ENCODE results near the gene PRR36. TPM values are rescaled to one million over a fixed set of nuclear protein-coding genes. Genes with fewer than 3 reads are reported as not detected.

Gene PRR36
- total and polyA plus RNA-seq, 12 donors, result 0.01 to 0.07 (median 0.05) TPM; not detected in 9

- no peak for TF ChIP-seq CTCF (IDR thresholded peaks at IDR 0.05)
- WGBS, 2 donors, result 11 to 14% methylated on average over 46 to 65 of the region's 68 CpGs
- Histone ChIP-seq H3K27me3 (peaks cover 0 to 5% (median 0%) of the 10 kb centered on the region in 7 donors), H3K27ac (peak overlapping the region; percentile 72 to 93 (median 85)), H3K9me3 (no peaks in the 10 kb centered on the region), H3K4me1 (peaks cover 14 to 62% (median 41%) of the 10 kb centered on the region in 9 donors), H3K4me3 (peak overlapping the region; percentile 78 to 98 (median 88)), H3K36me3 (peaks cover 0 to 25% (median 0%) of the 10 kb centered on the region in 9 donors)
- intact Hi-C loops (cut with DNase I), result loop anchor here in 1 of 10 donors (5.0 kb wide), 1 partner anchor 52 kb away; no protein-coding TSS in a partner anchor
- ATAC-seq, result peak; percentile 11 to 57 (median 28)
- no peak for DNase-seq
These were observed 30.2 kb upstream of the PRR36 start for GRCh38 chr19:7904074-7905020.

DNA sequence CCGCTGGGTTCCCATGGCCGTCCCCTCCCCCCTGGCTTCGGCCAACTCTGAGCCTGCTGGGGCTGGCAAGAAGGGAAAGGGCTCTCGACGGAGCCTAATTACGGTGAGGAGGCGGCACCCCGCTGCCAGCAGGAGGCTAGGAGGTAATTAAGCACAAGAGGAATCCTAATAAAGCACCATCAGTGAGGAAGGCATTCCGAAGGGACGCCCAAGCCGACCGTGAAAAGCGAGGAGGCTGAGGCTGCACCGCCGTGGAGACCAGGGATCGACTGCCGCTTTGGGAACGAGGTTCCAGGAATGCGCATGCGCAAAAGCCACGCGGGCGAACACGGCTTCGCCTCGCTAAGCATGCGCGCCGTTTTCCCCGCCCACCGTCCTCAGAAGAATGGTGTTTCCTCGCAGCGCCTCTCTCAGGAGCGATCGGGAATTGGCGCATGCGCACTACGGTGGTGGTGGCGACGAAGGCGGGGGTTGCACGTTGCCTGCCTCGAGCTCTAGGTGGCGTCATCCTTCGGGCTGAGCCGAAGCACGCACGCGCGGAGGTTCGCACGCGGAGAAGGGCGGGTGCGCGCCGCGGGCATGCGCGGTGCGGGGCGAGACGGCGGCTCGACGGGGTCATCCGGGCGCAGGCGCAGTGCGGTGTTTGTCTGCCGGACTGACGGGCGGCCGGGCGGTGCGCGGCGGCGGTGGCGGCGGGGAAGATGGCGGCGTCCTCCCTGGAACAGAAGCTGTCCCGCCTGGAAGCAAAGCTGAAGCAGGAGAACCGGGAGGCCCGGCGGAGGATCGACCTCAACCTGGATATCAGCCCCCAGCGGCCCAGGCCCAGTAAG lies 29.3 kb upstream of the PRR36 start, which contains the start of gene MAP2K7:
Gene MAP2K7, plus strand, starts transcription at position 634 of the 830 bp plus-strand sequence. Its CDS starts 68 bp downstream, at position 702.
- TF ChIP-seq CTCF (IDR thresholded peaks at IDR 0.05), result peak in 8 of 9 donors; percentile 38 to 86 (median 64)
- intact Hi-C loops (cut with DNase I), result loop anchor here in 2 of 10 donors (1.0 to 5.0 kb wide), 2 partner anchors 17 to 51 kb away; partner anchors contain the start of gene SNAPC2 (in 1 of the 2)
- ATAC-seq, result peak; percentile 86 to 96 (median 92)
- Histone ChIP-seq H3K4me1 (peaks cover 14 to 54% (median 38%) of the 10 kb centered on the region in 9 donors), H3K27ac (peak within 1 kb of the TSS; percentile 72 to 93 (median 85)), H3K9me3 (no peaks in the 10 kb centered on the region), H3K4me3 (peak within 1 kb of the TSS; percentile 78 to 98 (median 88)), H3K36me3 (peaks cover 0 to 20% (median 0%) of the 10 kb centered on the region in 9 donors), H3K27me3 (peaks cover 0 to 5% (median 0%) of the 10 kb centered on the region in 7 donors)
- WGBS, 2 donors, result 0% methylated on average over 79 to 89 of the region's 89 CpGs
- peak; percentile 100 for DNase-seq

DNA sequence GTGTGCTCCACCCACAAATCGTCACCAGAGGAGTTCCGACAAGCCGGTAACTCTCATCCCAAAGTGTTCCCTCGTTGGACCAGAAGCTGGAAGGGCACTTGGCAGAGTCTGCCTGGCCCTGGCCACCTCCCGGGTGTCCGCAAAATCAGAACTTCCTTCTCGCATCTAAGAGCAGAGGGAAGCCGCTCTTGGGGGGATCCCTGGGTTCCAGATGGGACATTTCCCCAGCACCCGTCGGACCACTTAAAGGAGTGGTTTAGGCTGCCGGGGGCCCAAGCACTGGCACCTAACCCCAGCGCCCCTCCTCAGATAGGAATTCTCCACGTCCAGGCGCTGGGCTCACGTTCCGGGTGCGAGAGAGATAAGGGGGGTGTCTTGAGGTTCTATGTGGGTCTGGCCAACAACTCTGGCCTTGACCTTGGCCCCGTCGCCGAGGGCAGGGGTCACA lies 28.6 kb upstream of the PRR36 start:
- peak overlapping the region in 9 of 10 donors; percentile 72 to 92 (median 78) for H3K27ac ChIP-seq
- intact Hi-C loops (cut with DNase I), result loop anchor here in 2 of 10 donors (1.0 to 5.0 kb wide), 2 partner anchors 17 to 51 kb away; partner anchors contain the start of gene SNAPC2 (in 1 of the 2)

More for the DNA sequence above, 28.6 kb upstream of the PRR36 start:
- DNase-seq, result no peak
- Histone ChIP-seq H3K4me1 (peaks cover 14 to 47% (median 32%) of the 10 kb centered on the region in 9 donors), H3K4me3 (peak overlapping the region; percentile 27 to 96 (median 72)), H3K36me3 (peaks cover 0 to 20% (median 0%) of the 10 kb centered on the region in 9 donors), H3K27me3 (peaks cover 0 to 5% (median 0%) of the 10 kb centered on the region in 7 donors), H3K9me3 (no peaks in the 10 kb centered on the region)
- 11 to 20% methylated on average over 20 of the region's 20 CpGs for WGBS, 2 donors
- ATAC-seq, result no peak
- peak in 1 of 9 donors; percentile 3 for TF ChIP-seq CTCF (IDR thresholded peaks at IDR 0.05)
